Body of pancreas (tissue), 4 donors: ENCODE results near the gene DOCK2.

Experiments used
- CTCF ChIP-seq, 7 experiments: fragments of 450-650 bp in 4 of 7; fragments of 200-600 bp in 3 of 7; sonication (generic) in 3 of 7; IDR thresholded peaks; one replicate each; pipeline ENCODE4 v1.5.1; 2016 to 2019; ENCODE audit warnings: antibody characterized with exemption in 7 of 7
- POLR2A ChIP-seq, 3 donors: fragments of 450-650 bp; IDR thresholded peaks; one replicate each; pipeline ENCODE4 v1.6.1; 2016; ENCODE audit warnings: antibody characterized with exemption in 3 of 3, mild to moderate bottlenecking in 2 of 3

DNA sequence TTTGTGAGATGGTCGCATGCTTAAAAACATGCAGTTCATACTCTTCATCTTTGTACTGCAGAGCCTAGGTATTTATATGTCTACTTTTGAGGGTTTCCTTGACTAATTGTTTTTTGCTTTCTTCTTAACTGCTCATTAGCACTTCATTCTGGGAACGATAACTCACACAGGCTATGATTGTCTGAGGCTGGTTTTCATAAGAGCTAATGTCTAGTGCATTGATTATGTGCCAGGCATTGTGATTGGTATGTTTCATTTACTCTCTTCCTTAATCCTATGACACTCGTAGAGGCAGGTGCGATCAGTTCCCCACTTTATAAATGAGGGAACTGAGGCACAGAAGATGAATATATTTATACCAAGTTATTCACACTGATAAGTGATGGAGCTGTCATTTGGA is 249.6 kb downstream of the DOCK2 start:
- TF ChIP-seq CTCF (IDR thresholded peaks at IDR 0.05) (no peak), POLR2A (IDR thresholded peaks at IDR 0.05) (no peak)
